Psoas muscle (tissue), 8 donors: ENCODE measurements around the gene ZC3H18. TPM values are rescaled to one million over a fixed set of nuclear protein-coding genes. Genes with fewer than 3 reads are reported as not detected.

ENCODE experiments used
- ATAC-seq, 4 donors: fragments of 200-7000 bp; cut with Tn5 transposase; one replicate each; pipeline ENCODE4 v1.9.1; 2020; ENCODE audit warnings: moderate library complexity in 3 of 4, mild to moderate bottlenecking in 2 of 4
- DNase-seq, 2 donors: peaks; one replicate each; pipeline ENCODE4 v3.0.0-alpha.2; 2020
- H3K27ac ChIP-seq: fragments of 200-600 bp; one replicate; pipeline ENCODE4 v1.8.0; 2022
- H3K27me3 ChIP-seq, 3 donors: fragments of 200-600 bp in 1 of 3; one replicate each; pipeline versions ENCODE4 v1.6.1 to v1.8.0; 2013 to 2022; ENCODE audit warnings: low read length in 2 of 3, mild to moderate bottlenecking in 2 of 3, moderate library complexity in 1 of 3; ENCODE audit not compliant: insufficient read depth in 3 of 3
- H3K36me3 ChIP-seq, 2 donors: fragments of 200-600 bp in 1 of 2; one replicate each; pipeline versions ENCODE4 v1.6.1 to v1.8.0; 2013 to 2022; ENCODE audit warnings: low read depth in 1 of 2, mild to moderate bottlenecking in 1 of 2, moderate library complexity in 1 of 2; ENCODE audit not compliant: insufficient read depth in 1 of 2
- H3K4me1 ChIP-seq: fragments of 200-600 bp; one replicate; pipeline ENCODE4 v1.8.0; 2022
- H3K4me3 ChIP-seq: fragments of 200-600 bp; one replicate; pipeline ENCODE4 v1.8.0; 2022; ENCODE audit warnings: mild to moderate bottlenecking
- H3K9me3 ChIP-seq: fragments of 200-600 bp; one replicate; pipeline ENCODE4 v1.8.0; 2022
- whole genome bisulfite sequencing, 3 donors: extraction: QIAGEN DNeasy Blood & Tissue Kit; methylation state at CpG; one replicate each; pipeline versions ENCODE4 v1.1.6 to v1.1.7; 2013; 5-methylcytosine and 5-hydroxymethylcytosine counted together
- intact Hi-C, 2 donors: fragments of 100-400 bp; cut with DNase I; formaldehyde crosslinking; loops; one replicate each; pipeline versions ENCODE4 v1.11.0 to v1.14.2; 2022
- polyA plus RNA-seq, 3 donors: library from polyadenylated mRNA; stranded (reverse); fragments of 200-250 nt; gene quantifications; one replicate each; pipeline ENCODE4 v1.2.3, GENCODE V29; 2013
- total RNA-seq, 4 donors: library from RNA; stranded (reverse); fragmentation: NEBNext Ultra II Directional in 2 of 4; extraction: Animal tissue kit (Norgen Biotek cat#: 25700) in 2 of 4; gene quantifications; one replicate each; pipeline versions ENCODE4 v1.2.1 to v1.2.4, GENCODE V29; 2021 to 2023
- TF ChIP-seq, protein P1 (sequence below): fragments of 200-600 bp; IDR thresholded peaks from one replicate; pipeline ENCODE4 v1.8.0; 2022; ENCODE audit warnings: antibody characterized with exemption
- donor health status: healthy with polysubstance abuse.
- donor health status: DM: no; HTN: no; CAD: no; lungs with moderate emphysema.
- donor health status: Bipolar disorder and iron deficiency.
- donor health status: healthy.
- donor health status: DM: yes; HTN: yes; CAD: no.
- donor health status: DM: no; HTN: no; CAD: no.
- donor health status: DM: no; HTN: no; CAD: no.
- donor health status: DM: yes; HTN: yes; CAD: no.

The ZC3H18 gene
- total and polyA plus RNA-seq, 7 donors = 19.9 to 36.0 (median 28.5) TPM

DNA sequence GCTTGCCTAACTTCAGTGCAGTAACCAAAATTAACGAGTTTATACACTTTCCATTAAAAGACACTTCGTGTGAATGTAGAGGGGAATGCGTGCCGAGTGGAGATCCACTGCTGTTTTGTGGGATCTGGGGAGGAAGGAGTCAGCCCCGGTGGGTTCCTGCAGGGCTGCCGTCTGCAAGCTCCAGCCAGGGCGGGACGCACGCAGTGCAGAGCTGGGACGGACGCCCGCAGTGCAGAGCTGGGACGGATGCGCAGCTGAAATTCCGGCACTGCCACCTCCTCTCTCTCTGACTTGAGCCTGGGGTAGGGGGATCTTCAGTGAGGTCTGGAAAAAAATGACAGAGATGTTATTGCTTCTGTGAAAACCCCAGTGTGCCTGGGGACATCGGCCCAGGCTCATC is 16.5 kb upstream of the ZC3H18 start:
- no peak for DNase-seq
- 43 to 61% (median 43%) methylated on average over 13 to 16 of the region's 16 CpGs for WGBS, 3 donors
- Histone ChIP-seq H3K4me1 (peaks cover under 1% of the 10 kb centered on the region), H3K27me3 (peaks cover 0 to 32% (median 10%) of the 10 kb centered on the region in 3 donors), H3K36me3 (no peaks in the 10 kb centered on the region), H3K9me3 (no peaks in the 10 kb centered on the region), H3K4me3 (no peak overlapping the region), H3K27ac (no peak overlapping the region)
- TF ChIP-seq, protein P1, sequence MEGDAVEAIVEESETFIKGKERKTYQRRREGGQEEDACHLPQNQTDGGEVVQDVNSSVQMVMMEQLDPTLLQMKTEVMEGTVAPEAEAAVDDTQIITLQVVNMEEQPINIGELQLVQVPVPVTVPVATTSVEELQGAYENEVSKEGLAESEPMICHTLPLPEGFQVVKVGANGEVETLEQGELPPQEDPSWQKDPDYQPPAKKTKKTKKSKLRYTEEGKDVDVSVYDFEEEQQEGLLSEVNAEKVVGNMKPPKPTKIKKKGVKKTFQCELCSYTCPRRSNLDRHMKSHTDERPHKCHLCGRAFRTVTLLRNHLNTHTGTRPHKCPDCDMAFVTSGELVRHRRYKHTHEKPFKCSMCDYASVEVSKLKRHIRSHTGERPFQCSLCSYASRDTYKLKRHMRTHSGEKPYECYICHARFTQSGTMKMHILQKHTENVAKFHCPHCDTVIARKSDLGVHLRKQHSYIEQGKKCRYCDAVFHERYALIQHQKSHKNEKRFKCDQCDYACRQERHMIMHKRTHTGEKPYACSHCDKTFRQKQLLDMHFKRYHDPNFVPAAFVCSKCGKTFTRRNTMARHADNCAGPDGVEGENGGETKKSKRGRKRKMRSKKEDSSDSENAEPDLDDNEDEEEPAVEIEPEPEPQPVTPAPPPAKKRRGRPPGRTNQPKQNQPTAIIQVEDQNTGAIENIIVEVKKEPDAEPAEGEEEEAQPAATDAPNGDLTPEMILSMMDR = no peak
- intact Hi-C loops = no loop called here
- no peak for ATAC-seq

DNA sequence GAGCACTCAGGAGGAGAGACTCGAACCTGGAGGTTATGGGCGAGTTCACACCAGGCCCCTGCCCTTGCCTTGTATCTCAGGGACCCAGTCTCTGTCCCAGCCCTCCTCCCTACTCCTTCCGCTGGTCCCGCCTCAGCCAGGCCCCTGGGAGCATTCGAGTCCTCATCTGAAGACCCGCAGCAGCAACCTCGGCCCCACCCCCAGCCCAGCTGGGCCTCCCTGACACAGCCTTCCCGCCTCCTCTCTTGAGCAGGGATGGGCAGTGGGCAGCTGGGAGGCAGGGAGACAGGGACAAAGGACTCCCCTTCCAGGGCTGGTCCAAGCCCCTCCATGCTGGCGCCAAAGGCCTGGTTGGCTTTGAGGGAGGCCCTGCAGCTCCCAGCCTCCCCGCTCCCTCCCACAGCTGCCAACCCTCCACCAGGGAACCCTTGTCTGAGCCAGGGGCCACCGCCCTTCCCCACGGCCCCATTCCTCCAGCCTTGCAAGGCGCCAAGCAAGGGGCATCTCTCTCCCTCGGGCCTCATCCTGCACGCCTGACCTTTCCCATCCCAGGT is 15.4 kb upstream of the ZC3H18 start:
- DNase-seq = no peak
- WGBS, 3 donors = 57 to 67% (median 58%) methylated on average over 12 to 15 of the region's 15 CpGs
- intact Hi-C loops = no loop called here

DNA sequence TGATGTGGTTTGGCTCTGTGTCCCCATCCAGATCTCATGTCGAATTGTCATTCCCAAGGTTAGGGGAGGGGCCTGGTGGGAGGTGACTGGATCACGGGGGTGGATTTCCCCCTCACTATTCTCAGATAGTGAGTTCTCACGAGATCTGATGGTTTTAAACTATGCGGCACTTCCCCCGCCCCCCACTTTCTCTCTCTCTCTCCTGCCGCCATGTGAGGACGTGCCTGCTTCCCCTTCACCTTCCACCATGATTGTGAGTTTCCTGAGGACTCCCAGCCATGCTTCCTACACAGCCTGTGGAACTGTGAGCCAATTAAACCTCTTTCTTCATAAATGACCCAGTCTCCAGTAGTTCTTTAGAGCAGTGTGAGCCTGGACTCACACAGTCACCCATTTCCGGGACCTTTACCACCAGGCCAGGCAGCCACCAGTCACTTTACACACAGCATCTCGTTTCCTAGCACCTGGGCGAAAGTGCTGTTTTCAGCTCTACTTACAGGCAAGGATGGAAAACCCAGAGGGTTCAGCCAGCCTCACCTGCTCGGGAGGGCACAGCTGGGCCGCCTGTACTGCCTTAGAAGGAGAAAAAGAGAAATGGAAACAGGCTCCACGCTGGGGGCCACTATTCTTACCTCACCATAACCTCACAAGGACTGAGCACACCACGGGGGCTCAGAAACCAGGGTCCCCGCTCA is 13.8 kb upstream of the ZC3H18 start:
- TF ChIP-seq, protein P1 = no peak
- WGBS, 3 donors = 70 to 79% (median 77%) methylated on average over 12 to 15 of the region's 15 CpGs
- no peak for DNase-seq
- H3K27me3 ChIP-seq = peaks cover 0 to 28% (median 8%) of the 10 kb centered on the region in 3 donors
- H3K27ac ChIP-seq = no peak overlapping the region
- no peak for ATAC-seq
- H3K4me3 ChIP-seq = no peak overlapping the region
- H3K4me1 ChIP-seq = peaks cover 5% of the 10 kb centered on the region
- H3K36me3 ChIP-seq = no peaks in the 10 kb centered on the region
- H3K9me3 ChIP-seq = no peaks in the 10 kb centered on the region
- intact Hi-C loops = no loop called here

More for the DNA sequence above, 15.4 kb upstream of the ZC3H18 start:
- Histone ChIP-seq H3K27ac (no peak overlapping the region), H3K4me1 (peaks cover 5% of the 10 kb centered on the region), H3K27me3 (peaks cover 0 to 28% (median 8%) of the 10 kb centered on the region in 3 donors), H3K9me3 (no peaks in the 10 kb centered on the region), H3K36me3 (no peaks in the 10 kb centered on the region), H3K4me3 (no peak overlapping the region)
- TF ChIP-seq, protein P1 = no peak
- no peak for ATAC-seq

DNA sequence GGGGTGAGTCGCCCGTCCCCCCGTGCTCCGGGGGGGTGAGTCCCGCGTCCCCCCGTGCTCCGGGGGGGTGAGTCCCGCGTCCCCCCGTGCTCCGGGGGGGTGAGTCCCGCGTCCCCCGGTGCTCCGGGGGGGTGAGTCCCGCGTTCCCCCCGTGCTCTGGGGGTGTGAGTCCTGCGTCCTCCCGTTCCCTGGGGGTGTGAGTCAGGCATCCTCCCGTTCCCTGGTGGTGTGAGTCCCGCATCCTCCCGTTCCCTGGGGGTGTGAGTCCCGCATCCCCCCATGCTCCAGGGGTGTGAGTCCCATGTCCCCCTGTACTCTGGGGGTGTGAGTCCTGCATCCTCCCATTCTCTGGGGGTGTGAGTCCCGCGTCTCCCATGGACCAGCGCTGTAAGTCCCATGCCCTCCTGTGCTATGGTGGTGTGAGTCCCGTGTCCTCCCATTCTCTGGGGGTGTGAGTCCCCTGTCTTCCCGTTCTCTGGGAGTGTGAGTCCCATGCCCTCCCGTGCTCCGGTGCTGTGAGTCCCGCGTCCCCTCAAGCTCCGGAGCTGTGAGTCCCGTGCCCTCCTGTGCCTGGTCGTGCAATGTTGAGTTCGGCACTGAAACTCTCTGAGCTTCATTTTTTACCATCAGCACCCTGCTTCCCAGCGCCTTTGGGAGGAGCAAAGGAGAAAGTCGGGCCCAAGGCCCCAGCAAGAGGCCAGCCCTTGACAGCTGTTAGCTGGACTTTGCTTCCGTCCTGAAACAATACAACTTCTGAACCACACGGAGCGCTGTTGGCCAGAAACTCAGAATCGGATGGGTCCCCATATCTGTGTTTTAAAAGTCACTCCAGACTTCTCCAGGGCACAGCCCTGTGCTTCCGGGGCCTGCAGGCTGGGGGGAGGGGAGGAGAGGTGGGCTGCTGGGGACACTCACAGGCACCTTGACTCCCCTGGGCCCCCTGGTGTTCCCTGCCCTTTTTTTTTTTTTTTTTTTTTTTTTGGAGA is 11.5 kb upstream of the ZC3H18 start:
- WGBS, 3 donors = 12 to 42% (median 20%) methylated on average over 21 to 44 of the region's 45 CpGs
- TF ChIP-seq, protein P1 = peak; percentile 47
- peaks cover 0 to 17% (median 8%) of the 10 kb centered on the region in 3 donors for H3K27me3 ChIP-seq
- H3K9me3 ChIP-seq = no peaks in the 10 kb centered on the region
- H3K36me3 ChIP-seq = no peaks in the 10 kb centered on the region
- intact Hi-C loops = no loop called here
- DNase-seq (peak; percentile 79 to 87), ATAC-seq (peak; percentile 70 to 83 (median 78))
- no peak overlapping the region for H3K4me3 ChIP-seq
- H3K27ac ChIP-seq = no peak overlapping the region
- peaks cover 5% of the 10 kb centered on the region for H3K4me1 ChIP-seq
